HCT116 (cell line): ENCODE measurements around the gene ADRA1B. TPM values are rescaled to one million over a fixed set of nuclear protein-coding genes. Genes with fewer than 3 reads are reported as not detected.

ENCODE experiments used
- ATAC-seq: fragments of 200-7000 bp; cut with Tn5 transposase; 2 replicates; pipeline ENCODE4 v1.9.1; 2020; ENCODE audit warnings: mild to moderate bottlenecking, moderate library complexity
- BruUV-seq: library from RNA; stranded (reverse); fragments of 400-500 nt; replicated peaks from 2 replicates; lab custom pipeline; 2021; lab: Mats Ljungman, UMichigan
- CTCF ChIA-PET: fragments of 300-600 bp; sonication (Branson Sonifier 250); formaldehyde crosslinking; loops from one replicate; lab custom pipeline; 2021; ENCODE audit warnings: antibody characterized with exemption; lab: Charles Lee
- POLR2A ChIA-PET: fragments of 300-600, 350-600 bp; sonication (Branson Sonifier 250); formaldehyde crosslinking; loops from one replicate; lab custom pipeline; 2021; ENCODE audit warnings: antibody characterized with exemption; lab: Charles Lee
- RAD21 ChIA-PET, 2 experiments: fragments of 300-600 bp; sonication (Branson Sonifier 250); formaldehyde crosslinking; loops; one replicate each; lab custom pipeline; 2023; ENCODE audit warnings: low total read pairs in 2 of 2; ENCODE audit not compliant: uncharacterized antibody in 2 of 2, unreplicated experiment in 2 of 2, low non-redundant PET in 1 of 2; lab: Charles Lee
- DNase-seq: peaks from one replicate; pipeline ENCODE4 v3.0.0-alpha.2; 2010; ENCODE audit warnings: low read depth, low spot score
- H2AFZ ChIP-seq: fragments of 200-600 bp; shearing (Covaris generic), sonication (generic); 2 replicates; pipeline ENCODE4 v1.6.1; 2017; ENCODE audit warnings: low read depth, mixed run types, mixed read lengths, antibody characterized with exemption, low read length; ENCODE audit not compliant: poor library complexity, severe bottlenecking
- H3K27ac ChIP-seq: 2 replicates; pipeline ENCODE4 v1.5.1; 2012; ENCODE audit warnings: low read depth, low read length
- H3K27me3 ChIP-seq: fragments of 200-600 bp; sonication (generic); 2 replicates; pipeline ENCODE4 v1.6.1; 2016; ENCODE audit warnings: mixed run types, low read length, mixed read lengths; ENCODE audit not compliant: insufficient read depth
- H3K36me3 ChIP-seq, 2 experiments: fragments of 200-500 bp in 1 of 2; fragments of 200-600 bp in 1 of 2; sonication (Bioruptor generic) in 1 of 2; sonication (generic) in 1 of 2; 2 replicates each; pipeline versions ENCODE4 v1.5.1 to v1.6.1; 2014 to 2016; ENCODE audit warnings: low read length in 2 of 2, inconsistent platforms in 1 of 2, mixed read lengths in 1 of 2, mixed run types in 1 of 2; ENCODE audit not compliant: insufficient read depth in 2 of 2, control insufficient read depth in 1 of 2
- H3K4me1 ChIP-seq, 2 experiments: fragments of 200-600 bp in 1 of 2; sonication (generic) in 1 of 2; 2 replicates each; pipeline versions ENCODE4 v1.5.1 to v1.6.1; 2012 to 2017; ENCODE audit warnings: low read length in 2 of 2, inconsistent platforms in 1 of 2, mild to moderate bottlenecking in 1 of 2, mixed read lengths in 1 of 2, mixed run types in 1 of 2, moderate library complexity in 1 of 2; ENCODE audit not compliant: insufficient read depth in 2 of 2, control insufficient read depth in 1 of 2
- H3K4me2 ChIP-seq: fragments of 200-600 bp; sonication (generic); 2 replicates; pipeline ENCODE4 v1.6.1; 2017; ENCODE audit warnings: mixed run types, low read length, mixed read lengths
- H3K4me3 ChIP-seq, 2 experiments: fragments of 200-600 bp in 1 of 2; sonication (generic) in 1 of 2; replicated peaks in 1 of 2; 2 replicates each; pipeline ENCODE4 v1.5.1; 2011 to 2016; ENCODE audit warnings: low read length in 2 of 2, control low read depth in 1 of 2, low read depth in 1 of 2, mild to moderate bottlenecking in 1 of 2, mixed read lengths in 1 of 2, mixed run types in 1 of 2
- H3K79me2 ChIP-seq: fragments of 200-600 bp; sonication (generic); 2 replicates; pipeline ENCODE4 v1.6.1; 2017; ENCODE audit warnings: mild to moderate bottlenecking, mixed run types, low read length, moderate library complexity, mixed read lengths; ENCODE audit not compliant: insufficient read depth
- H3K9ac ChIP-seq: fragments of 200-600 bp; sonication (generic); 2 replicates; pipeline ENCODE4 v1.6.1; 2016; ENCODE audit warnings: low read length, mixed read lengths
- H3K9me2 ChIP-seq: fragments of 200-600 bp; sonication (generic), shearing (Covaris generic); 2 replicates; pipeline ENCODE4 v1.6.1; 2017; ENCODE audit warnings: mixed run types, mild to moderate bottlenecking, moderate library complexity; ENCODE audit not compliant: insufficient read depth
- H3K9me3 ChIP-seq, 2 experiments: fragments of 200-500 bp in 1 of 2; fragments of 200-600 bp in 1 of 2; sonication (Bioruptor generic) in 1 of 2; sonication (generic) in 1 of 2; 2 replicates each; pipeline ENCODE4 v1.6.1; 2014 to 2017; ENCODE audit warnings: low read length in 2 of 2, mixed read lengths in 2 of 2, inconsistent platforms in 1 of 2, low read depth in 1 of 2, mild to moderate bottlenecking in 1 of 2, mixed run types in 1 of 2, moderate library complexity in 1 of 2; ENCODE audit not compliant: control insufficient read depth in 1 of 2, insufficient read depth in 1 of 2
- H4K20me1 ChIP-seq: fragments of 200-600 bp; sonication (generic), shearing (Covaris generic); 2 replicates; pipeline ENCODE4 v1.6.1; 2017; ENCODE audit warnings: mixed run types, mild to moderate bottlenecking, moderate library complexity; ENCODE audit not compliant: insufficient read depth
- CBX3 ChIP-seq: IDR thresholded peaks from 2 replicates; pipeline ENCODE4 v1.6.1; 2012; ENCODE audit warnings: low read depth
- EGR1 ChIP-seq: IDR thresholded peaks from 2 replicates; pipeline ENCODE4 v1.6.1; 2012; ENCODE audit warnings: low read depth
- ELF1 ChIP-seq: IDR thresholded peaks from 2 replicates; pipeline ENCODE4 v1.6.1; 2012; ENCODE audit warnings: low read depth, borderline replicate concordance
- EZH2 ChIP-seq: fragments of 200-600 bp; sonication (generic); IDR thresholded peaks from 2 replicates; pipeline ENCODE4 v1.6.1; 2017; ENCODE audit warnings: antibody characterized with exemption, mixed run types
- FOSL1 ChIP-seq: IDR thresholded peaks from 2 replicates; pipeline ENCODE4 v1.6.1; 2012; ENCODE audit warnings: low read depth
- JUND ChIP-seq: IDR thresholded peaks from 2 replicates; pipeline ENCODE4 v1.6.1; 2012
- POLR2A ChIP-seq: IDR thresholded peaks from 2 replicates; pipeline ENCODE4 v1.7.0; 2011; ENCODE audit warnings: borderline replicate concordance; ENCODE audit not compliant: insufficient read depth, insufficient read length; ENCODE audit errors: extremely low read depth
- POLR2AphosphoS5 ChIP-seq: IDR thresholded peaks from 2 replicates; pipeline ENCODE4 v1.6.1; 2011; ENCODE audit warnings: mild to moderate bottlenecking, low read depth, low read length, moderate library complexity
- TCF7L2 ChIP-seq: IDR thresholded peaks from 2 replicates; pipeline ENCODE4 v1.7.0; 2011; ENCODE audit warnings: borderline replicate concordance, inconsistent platforms; ENCODE audit not compliant: insufficient read depth, insufficient read length; ENCODE audit errors: extremely low read depth
- YY1 ChIP-seq: IDR thresholded peaks from 2 replicates; pipeline ENCODE4 v1.6.1; 2011; ENCODE audit warnings: low read length, low read depth, moderate library complexity, mild to moderate bottlenecking; ENCODE audit not compliant: insufficient replicate concordance; ENCODE audit errors: extremely low read depth
- ZNF274 ChIP-seq: fragments of 200-500 bp; sonication (Bioruptor generic); IDR thresholded peaks from 2 replicates; pipeline ENCODE4 v1.6.1; 2014; ENCODE audit warnings: mild to moderate bottlenecking, low read depth, low read length, inconsistent platforms
- intact Hi-C: fragments of 100-400 bp; cut with micrococcal nuclease; formaldehyde crosslinking; loops from 2 replicates; pipeline ENCODE4 v1.10.0; 2022
- total RNA-seq: library from RNA; stranded (reverse); gene quantifications from one replicate; pipeline ENCODE4 v1.2.1, GENCODE V29; 2021; ENCODE audit not compliant: unreplicated experiment
- TF ChIP-seq, protein P1 (sequence below): IDR thresholded peaks from 2 replicates; pipeline ENCODE4 v1.6.1; 2012
- TF ChIP-seq, protein P2 (sequence below): IDR thresholded peaks from 2 replicates; pipeline ENCODE4 v1.6.1; 2012; ENCODE audit warnings: low read depth
- TF ChIP-seq, protein P3 (sequence below): IDR thresholded peaks from 2 replicates; pipeline ENCODE4 v1.6.1; 2012
- TF ChIP-seq, protein P4 (sequence below), 3 experiments: fragments of 200-600 bp in 1 of 3; sonication (generic) in 1 of 3; IDR thresholded peaks in 2 of 3; conservative IDR thresholded peaks in 1 of 3; 2 replicates each; pipeline ENCODE4 v1.5.1; 2012 to 2017; ENCODE audit warnings: low read depth in 2 of 3, low read length in 2 of 3, antibody characterized with exemption in 1 of 3, borderline replicate concordance in 1 of 3, control low read depth in 1 of 3, mild to moderate bottlenecking in 1 of 3, mixed read lengths in 1 of 3, mixed run types in 1 of 3, moderate library complexity in 1 of 3; ENCODE audit not compliant: insufficient read depth in 1 of 3

ADRA1B gene
- total RNA-seq, 1 experiment from 2014 or later: not detected

DNA sequence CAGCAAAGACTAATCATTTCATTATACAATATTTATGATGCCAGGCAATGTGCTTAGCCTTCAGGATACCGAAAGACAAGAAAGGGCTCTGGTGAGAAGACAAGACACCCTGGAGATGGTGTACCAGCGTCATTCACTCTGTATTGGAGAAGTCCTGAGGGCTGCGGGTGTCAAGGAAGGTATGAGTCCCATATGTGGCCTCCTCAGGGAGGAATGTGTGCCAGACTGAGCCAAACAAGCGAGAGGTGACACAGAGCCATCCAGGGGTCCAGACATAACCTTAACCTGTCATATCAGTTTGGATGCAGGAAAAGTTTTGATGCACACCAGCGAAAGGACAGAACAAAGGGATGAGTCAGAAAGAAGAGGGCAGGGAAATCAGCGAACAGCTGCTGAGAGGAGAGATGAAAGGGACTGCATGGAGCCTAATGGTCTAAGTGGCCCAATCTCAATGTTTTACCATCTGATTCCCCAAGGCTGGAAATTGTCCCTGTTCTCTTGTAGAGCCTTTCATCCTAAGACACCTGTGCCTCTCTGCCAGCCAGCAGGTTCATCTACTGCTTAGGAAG lies 38.9 kb downstream of the ADRA1B start:
- no peak overlapping the region for H3K4me2 ChIP-seq
- no peak overlapping the region for H3K9ac ChIP-seq
- H3K27me3 ChIP-seq: no peaks in the 10 kb centered on the region
- H3K27ac ChIP-seq: no peak overlapping the region
- no peaks in the 10 kb centered on the region for H4K20me1 ChIP-seq
- no peak overlapping the region for H2AFZ ChIP-seq
- DNase-seq (no peak), ATAC-seq (peak; percentile 44)
- H3K4me3 ChIP-seq: no peak overlapping the region
- no TSS peak for BruUV-seq
- H3K36me3 ChIP-seq: no peaks in the 10 kb centered on the region
- no peaks in the 10 kb centered on the region for H3K9me2 ChIP-seq
- peak; percentile 84 for TF ChIP-seq TCF7L2
- TF ChIP-seq, protein P1, sequence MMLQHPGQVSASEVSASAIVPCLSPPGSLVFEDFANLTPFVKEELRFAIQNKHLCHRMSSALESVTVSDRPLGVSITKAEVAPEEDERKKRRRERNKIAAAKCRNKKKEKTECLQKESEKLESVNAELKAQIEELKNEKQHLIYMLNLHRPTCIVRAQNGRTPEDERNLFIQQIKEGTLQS: no peak
- TF ChIP-seq ELF1: no peak
- TF ChIP-seq, protein P2, sequence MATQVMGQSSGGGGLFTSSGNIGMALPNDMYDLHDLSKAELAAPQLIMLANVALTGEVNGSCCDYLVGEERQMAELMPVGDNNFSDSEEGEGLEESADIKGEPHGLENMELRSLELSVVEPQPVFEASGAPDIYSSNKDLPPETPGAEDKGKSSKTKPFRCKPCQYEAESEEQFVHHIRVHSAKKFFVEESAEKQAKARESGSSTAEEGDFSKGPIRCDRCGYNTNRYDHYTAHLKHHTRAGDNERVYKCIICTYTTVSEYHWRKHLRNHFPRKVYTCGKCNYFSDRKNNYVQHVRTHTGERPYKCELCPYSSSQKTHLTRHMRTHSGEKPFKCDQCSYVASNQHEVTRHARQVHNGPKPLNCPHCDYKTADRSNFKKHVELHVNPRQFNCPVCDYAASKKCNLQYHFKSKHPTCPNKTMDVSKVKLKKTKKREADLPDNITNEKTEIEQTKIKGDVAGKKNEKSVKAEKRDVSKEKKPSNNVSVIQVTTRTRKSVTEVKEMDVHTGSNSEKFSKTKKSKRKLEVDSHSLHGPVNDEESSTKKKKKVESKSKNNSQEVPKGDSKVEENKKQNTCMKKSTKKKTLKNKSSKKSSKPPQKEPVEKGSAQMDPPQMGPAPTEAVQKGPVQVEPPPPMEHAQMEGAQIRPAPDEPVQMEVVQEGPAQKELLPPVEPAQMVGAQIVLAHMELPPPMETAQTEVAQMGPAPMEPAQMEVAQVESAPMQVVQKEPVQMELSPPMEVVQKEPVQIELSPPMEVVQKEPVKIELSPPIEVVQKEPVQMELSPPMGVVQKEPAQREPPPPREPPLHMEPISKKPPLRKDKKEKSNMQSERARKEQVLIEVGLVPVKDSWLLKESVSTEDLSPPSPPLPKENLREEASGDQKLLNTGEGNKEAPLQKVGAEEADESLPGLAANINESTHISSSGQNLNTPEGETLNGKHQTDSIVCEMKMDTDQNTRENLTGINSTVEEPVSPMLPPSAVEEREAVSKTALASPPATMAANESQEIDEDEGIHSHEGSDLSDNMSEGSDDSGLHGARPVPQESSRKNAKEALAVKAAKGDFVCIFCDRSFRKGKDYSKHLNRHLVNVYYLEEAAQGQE: no peak
- POLR2A ChIA-PET: no interaction called here
- RAD21 ChIA-PET: no interaction called here
- intact Hi-C loops: no loop called here
- H3K9me3 ChIP-seq: no peaks in the 10 kb centered on the region
- H3K4me1 ChIP-seq: peaks cover 0 to 14% of the 10 kb centered on the region in 2 experiments; a peak in 2 of 4 replicates
- CTCF ChIA-PET: no interaction called here
- no peaks in the 10 kb centered on the region for H3K79me2 ChIP-seq

DNA sequence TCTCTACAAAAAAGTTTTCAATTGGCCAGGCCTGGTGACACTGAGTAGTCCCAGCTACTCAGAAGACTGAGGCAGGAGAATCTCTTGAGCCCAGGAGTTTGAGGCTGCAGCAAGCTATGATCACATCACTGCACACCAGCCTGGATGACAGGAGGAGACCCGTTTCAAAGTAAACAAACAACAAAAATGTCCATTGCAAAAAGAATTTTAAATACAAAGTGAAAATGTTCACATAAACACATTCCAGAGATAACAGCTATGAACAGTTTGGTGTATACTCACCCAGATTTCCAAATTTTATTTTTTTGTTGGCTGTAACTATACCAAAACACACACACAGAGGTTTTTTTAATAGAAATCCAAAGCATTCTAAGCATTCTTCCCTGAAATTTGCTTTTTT lies 39.8 kb downstream of the ADRA1B start:
- CTCF ChIA-PET: no interaction called here
- POLR2A ChIA-PET: no interaction called here
- no peaks in the 10 kb centered on the region for H3K9me3 ChIP-seq
- intact Hi-C loops: no loop called here
- H3K4me2 ChIP-seq: no peak overlapping the region
- no peak for DNase-seq
- H2AFZ ChIP-seq: no peak overlapping the region
- peaks cover 0 to 14% of the 10 kb centered on the region in 2 experiments; a peak in 2 of 4 replicates for H3K4me1 ChIP-seq
- no peaks in the 10 kb centered on the region for H3K36me3 ChIP-seq
- H3K4me3 ChIP-seq: no peak overlapping the region
- TF ChIP-seq ELF1 (no peak), EGR1 (no peak), FOSL1 (no peak), EZH2 (no peak), CBX3 (no peak), POLR2A (no peak), ZNF274 (no peak), TCF7L2 (no peak), JUND (no peak), POLR2AphosphoS5 (no peak), YY1 (no peak)
- TF ChIP-seq, protein P3, sequence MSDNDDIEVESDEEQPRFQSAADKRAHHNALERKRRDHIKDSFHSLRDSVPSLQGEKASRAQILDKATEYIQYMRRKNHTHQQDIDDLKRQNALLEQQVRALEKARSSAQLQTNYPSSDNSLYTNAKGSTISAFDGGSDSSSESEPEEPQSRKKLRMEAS: no peak
- TF ChIP-seq, protein P4, sequence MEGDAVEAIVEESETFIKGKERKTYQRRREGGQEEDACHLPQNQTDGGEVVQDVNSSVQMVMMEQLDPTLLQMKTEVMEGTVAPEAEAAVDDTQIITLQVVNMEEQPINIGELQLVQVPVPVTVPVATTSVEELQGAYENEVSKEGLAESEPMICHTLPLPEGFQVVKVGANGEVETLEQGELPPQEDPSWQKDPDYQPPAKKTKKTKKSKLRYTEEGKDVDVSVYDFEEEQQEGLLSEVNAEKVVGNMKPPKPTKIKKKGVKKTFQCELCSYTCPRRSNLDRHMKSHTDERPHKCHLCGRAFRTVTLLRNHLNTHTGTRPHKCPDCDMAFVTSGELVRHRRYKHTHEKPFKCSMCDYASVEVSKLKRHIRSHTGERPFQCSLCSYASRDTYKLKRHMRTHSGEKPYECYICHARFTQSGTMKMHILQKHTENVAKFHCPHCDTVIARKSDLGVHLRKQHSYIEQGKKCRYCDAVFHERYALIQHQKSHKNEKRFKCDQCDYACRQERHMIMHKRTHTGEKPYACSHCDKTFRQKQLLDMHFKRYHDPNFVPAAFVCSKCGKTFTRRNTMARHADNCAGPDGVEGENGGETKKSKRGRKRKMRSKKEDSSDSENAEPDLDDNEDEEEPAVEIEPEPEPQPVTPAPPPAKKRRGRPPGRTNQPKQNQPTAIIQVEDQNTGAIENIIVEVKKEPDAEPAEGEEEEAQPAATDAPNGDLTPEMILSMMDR (IDR thresholded peaks at IDR 0.05 in 2 of 3, conservative IDR thresholded peaks at IDR 0.05 in 1 of 3; ENCODE audit: borderline replicate concordance in 1 of 3, insufficient read depth in 1 of 3, low read depth in 2 of 3, low read length in 2 of 3): no peak
- no peak overlapping the region for H3K9ac ChIP-seq
- no peak for ATAC-seq
- no peak overlapping the region for H3K27ac ChIP-seq
- no peaks in the 10 kb centered on the region for H3K79me2 ChIP-seq
- RAD21 ChIA-PET: no interaction called here
- no peaks in the 10 kb centered on the region for H4K20me1 ChIP-seq
- no peaks in the 10 kb centered on the region for H3K9me2 ChIP-seq
- no TSS peak for BruUV-seq
- no peaks in the 10 kb centered on the region for H3K27me3 ChIP-seq
